ENCODE results near the gene NRBF2. TPM values are rescaled to one million over a fixed set of nuclear protein-coding genes. Genes with fewer than 3 reads are reported as not detected.

NRBF2 gene
- polyA plus RNA-seq, 1 experiment, result 20.7 TPM

DNA sequence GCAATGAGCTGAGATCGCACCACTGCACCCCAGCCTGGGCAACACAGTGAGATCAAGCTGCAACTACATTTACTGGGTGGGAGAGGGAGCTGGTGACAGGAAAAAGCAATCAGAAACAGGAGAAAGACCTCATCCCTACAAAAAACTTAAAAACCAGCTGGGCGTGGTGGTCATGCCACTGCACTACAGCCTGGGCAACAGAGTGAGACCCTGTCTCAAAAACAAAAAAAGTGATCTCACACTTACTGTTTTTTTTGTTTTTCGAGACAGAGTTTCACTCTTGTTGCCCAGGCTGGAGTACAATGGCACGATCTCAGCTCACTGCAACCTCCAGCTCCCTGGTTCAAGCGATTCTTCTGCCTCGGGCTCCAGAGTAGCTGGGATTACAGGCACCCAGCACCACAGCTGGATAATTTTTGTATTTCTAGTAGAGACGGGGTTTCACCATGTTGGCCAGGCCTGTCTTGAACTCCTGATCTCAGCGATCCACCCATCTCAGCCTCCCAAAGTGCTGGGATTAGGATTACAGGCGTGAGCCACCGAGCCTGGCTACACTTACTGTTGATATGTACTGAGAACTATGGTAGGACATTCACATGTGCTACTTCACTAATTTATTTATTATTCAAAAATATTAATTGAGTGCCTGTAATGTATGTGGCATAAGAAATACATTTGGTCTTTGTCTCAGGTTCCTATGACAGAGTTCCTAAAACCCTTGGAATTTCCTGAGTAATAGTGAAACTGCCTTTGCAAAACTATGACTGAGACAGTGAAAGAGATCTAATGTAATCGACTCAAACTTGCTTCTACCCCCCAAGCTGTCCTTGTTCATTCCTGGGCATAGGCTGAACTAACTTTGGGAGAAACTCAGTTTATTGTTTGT lies 27.7 kb upstream of the NRBF2 start:
- Histone ChIP-seq H3K4me3 (ENCODE audit: low read depth, low read length) (no peak overlapping the region), H3K36me3 (ENCODE audit: control insufficient read depth, insufficient read depth, low read length) (no peaks in the 10 kb centered on the region), H3K27me3 (ENCODE audit: control insufficient read depth, insufficient read depth, low read length) (no peaks in the 10 kb centered on the region)
- no peak for DNase-seq (ENCODE audit: low read depth)
- ChIA-PET POLR2A (no interaction called here), CTCF (interaction anchor here (0.8 to 1.1 kb wide), 2 partner anchors 29 to 714 kb away, joined by 3 read pairs; no protein-coding TSS in a partner anchor)
- no peak for TF ChIP-seq CTCF (IDR thresholded peaks at IDR 0.05; ENCODE audit: insufficient read depth, low read depth, low read length)

- ChIA-PET POLR2A (no interaction called here), CTCF (interaction anchor here (1.1 kb wide), 1 partner anchor 29 kb away, joined by 3 read pairs; no protein-coding TSS in a partner anchor)
- Histone ChIP-seq H3K27me3 (ENCODE audit: control insufficient read depth, insufficient read depth, low read length) (no peaks in the 10 kb centered on the region), H3K36me3 (ENCODE audit: control insufficient read depth, insufficient read depth, low read length) (no peaks in the 10 kb centered on the region), H3K4me3 (ENCODE audit: low read depth, low read length) (no peak overlapping the region)
- no peak for DNase-seq (ENCODE audit: low read depth)
- no peak for TF ChIP-seq CTCF (IDR thresholded peaks at IDR 0.05; ENCODE audit: insufficient read depth, low read depth, low read length)
Measured at GRCh38 chr10:63106111-63106755, 26.9 kb upstream of the NRBF2 start.

- ChIA-PET CTCF (interaction anchor here (1.1 kb wide), 1 partner anchor 13 kb away, joined by 3 read pairs; no protein-coding TSS in a partner anchor), POLR2A (no interaction called here)
- Histone ChIP-seq H3K36me3 (ENCODE audit: control insufficient read depth, insufficient read depth, low read length) (no peaks in the 10 kb centered on the region), H3K27me3 (ENCODE audit: control insufficient read depth, insufficient read depth, low read length) (no peaks in the 10 kb centered on the region), H3K4me3 (ENCODE audit: low read depth, low read length) (no peak overlapping the region)
- no peak for TF ChIP-seq CTCF (IDR thresholded peaks at IDR 0.05; ENCODE audit: insufficient read depth, low read depth, low read length)
- DNase-seq (ENCODE audit: low read depth), result no peak
Measured at GRCh38 chr10:63107943-63108437, 25.1 kb upstream of the NRBF2 start.

DNA sequence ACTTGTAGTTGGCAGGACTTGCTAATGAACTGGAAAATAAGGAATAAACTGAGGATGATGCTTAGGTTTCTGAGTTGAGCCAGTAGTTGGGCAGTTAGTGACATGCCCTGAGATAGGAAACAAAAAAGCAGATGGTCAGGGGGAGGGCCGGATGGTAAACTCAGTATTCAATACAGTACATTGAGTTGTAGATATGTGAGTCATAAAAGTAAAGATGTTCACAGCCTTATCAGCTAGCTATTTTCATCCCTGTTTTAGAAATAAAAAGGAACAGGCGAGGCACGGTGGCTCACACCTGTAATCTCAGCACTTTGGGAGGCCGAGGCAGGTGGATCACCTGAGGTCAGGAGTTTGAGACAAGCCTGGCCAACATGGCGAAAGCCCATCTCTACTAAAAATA lies 22.2 kb upstream of the NRBF2 start:
- Histone ChIP-seq H3K36me3 (ENCODE audit: control insufficient read depth, insufficient read depth, low read length) (no peaks in the 10 kb centered on the region), H3K27me3 (ENCODE audit: control insufficient read depth, insufficient read depth, low read length) (no peaks in the 10 kb centered on the region), H3K4me3 (ENCODE audit: low read depth, low read length) (no peak overlapping the region)
- no peak for DNase-seq (ENCODE audit: low read depth)
- ChIA-PET CTCF (no interaction called here), POLR2A (no interaction called here)
- no peak for TF ChIP-seq CTCF (IDR thresholded peaks at IDR 0.05; ENCODE audit: insufficient read depth, low read depth, low read length)

Measured in BJ (cell line).